ENCODE results near the gene CHIC2. TPM values are rescaled to one million over a fixed set of nuclear protein-coding genes. Genes with fewer than 3 reads are reported as not detected.

Gene CHIC2
- total and polyA plus RNA-seq, 5 donors = 10.4 to 18.1 (median 12.0) TPM

GRCh38 chr4:54005475-54005874 lies 58.9 kb downstream of the CHIC2 start:
- Histone ChIP-seq H3K27ac (ENCODE audit: low read length) (no peak overlapping the region), H3K4me1 (ENCODE audit: control insufficient read depth, insufficient read depth, low read length) (no peaks in the 10 kb centered on the region), H3K9me3 (ENCODE audit: control insufficient read depth, low read length) (no peaks in the 10 kb centered on the region), H3K27me3 (ENCODE audit: control insufficient read depth, insufficient read depth) (no peaks in the 10 kb centered on the region), H3K4me3 (ENCODE audit: low read length) (no peak overlapping the region)
- WGBS = 61% methylated on average over 2 of the region's 2 CpGs
- DNase-seq = no peak
- ATAC-seq = peak; percentile 48 to 55
- intact Hi-C loops (cut with DNase I) = no loop called here

- Histone ChIP-seq H3K27me3 (ENCODE audit: control insufficient read depth, insufficient read depth) (no peaks in the 10 kb centered on the region), H3K4me1 (ENCODE audit: control insufficient read depth, insufficient read depth, low read length) (no peaks in the 10 kb centered on the region), H3K9me3 (ENCODE audit: control insufficient read depth, low read length) (no peaks in the 10 kb centered on the region), H3K27ac (ENCODE audit: low read length) (no peak overlapping the region), H3K4me3 (ENCODE audit: low read length) (no peak overlapping the region)
- no peak for ATAC-seq
- WGBS = 85% methylated on average over 2 of the region's 2 CpGs
- DNase-seq = no peak
- intact Hi-C loops (cut with DNase I) = no loop called here
These were observed 59.9 kb downstream of the CHIC2 start for GRCh38 chr4:54004463-54004862.

DNA sequence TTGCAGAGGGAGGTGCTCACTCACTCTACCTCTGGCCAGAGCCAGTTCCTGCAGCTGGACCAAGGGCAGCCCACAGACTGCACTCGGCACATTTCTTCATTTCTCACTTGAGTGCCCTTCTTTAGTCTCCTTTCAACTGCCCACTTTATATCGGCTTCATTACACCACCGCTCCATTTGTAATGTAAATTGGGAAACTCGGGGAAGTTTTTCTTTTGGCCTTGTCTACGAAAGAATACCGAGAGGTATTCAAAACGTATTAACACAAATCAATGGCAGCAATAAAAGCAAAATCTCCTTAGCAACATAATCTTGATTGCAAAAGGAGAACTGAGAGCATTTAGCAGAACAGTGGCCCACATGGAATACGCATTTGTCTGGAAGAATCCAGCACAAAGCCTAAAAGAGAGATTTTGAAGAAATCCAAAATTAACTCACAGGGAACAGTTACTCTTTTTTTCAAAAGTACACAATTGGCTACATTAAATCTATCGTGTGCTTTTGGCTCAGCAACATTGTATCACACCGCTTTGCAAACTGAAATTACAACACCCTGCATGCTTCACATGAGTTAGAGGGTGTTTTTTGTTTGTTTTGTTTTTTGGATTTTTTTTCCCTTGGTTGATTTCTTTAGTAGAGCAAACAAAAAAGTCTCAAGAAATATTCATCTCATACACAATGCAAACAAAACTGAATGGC lies 62.6 kb downstream of the CHIC2 start:
- Histone ChIP-seq H3K27ac (ENCODE audit: low read length) (no peak overlapping the region), H3K4me1 (ENCODE audit: control insufficient read depth, insufficient read depth, low read length) (no peaks in the 10 kb centered on the region), H3K27me3 (ENCODE audit: control insufficient read depth, insufficient read depth) (no peaks in the 10 kb centered on the region), H3K4me3 (ENCODE audit: low read length) (no peak overlapping the region), H3K9me3 (ENCODE audit: control insufficient read depth, low read length) (no peaks in the 10 kb centered on the region)
- WGBS = 88% methylated on average over 10 of the region's 10 CpGs
- intact Hi-C loops (cut with DNase I) = no loop called here
- ATAC-seq (no peak), DNase-seq (no peak)

- intact Hi-C loops (cut with DNase I) = no loop called here
- ATAC-seq (no peak), DNase-seq (no peak)
- Histone ChIP-seq H3K4me3 (ENCODE audit: low read length) (no peak overlapping the region), H3K27ac (ENCODE audit: low read length) (no peak overlapping the region), H3K4me1 (ENCODE audit: control insufficient read depth, insufficient read depth, low read length) (no peaks in the 10 kb centered on the region), H3K9me3 (ENCODE audit: control insufficient read depth, low read length) (no peaks in the 10 kb centered on the region), H3K27me3 (ENCODE audit: control insufficient read depth, insufficient read depth) (no peaks in the 10 kb centered on the region)
- WGBS = 70% methylated on average over 4 of the region's 4 CpGs
These were observed 66.5 kb downstream of the CHIC2 start for GRCh38 chr4:53997898-53998297.

- Histone ChIP-seq H3K9me3 (ENCODE audit: control insufficient read depth, low read length) (no peaks in the 10 kb centered on the region), H3K27ac (ENCODE audit: low read length) (no peak overlapping the region), H3K27me3 (ENCODE audit: control insufficient read depth, insufficient read depth) (no peaks in the 10 kb centered on the region), H3K4me1 (ENCODE audit: control insufficient read depth, insufficient read depth, low read length) (no peaks in the 10 kb centered on the region), H3K4me3 (ENCODE audit: low read length) (no peak overlapping the region)
- no peak for DNase-seq
- 70% methylated on average over 5 of the region's 5 CpGs for WGBS
- ATAC-seq = peak in 1 of 2 donors; percentile 31
- intact Hi-C loops (cut with DNase I) = no loop called here
These were observed 69.9 kb downstream of the CHIC2 start for GRCh38 chr4:53994382-53995102.

GRCh38 chr4:53992785-53993184 lies 71.6 kb downstream of the CHIC2 start:
- H3K4me3 ChIP-seq (ENCODE audit: low read length) = no peak overlapping the region
- no peaks in the 10 kb centered on the region for H3K9me3 ChIP-seq (ENCODE audit: control insufficient read depth, low read length)
- H3K27me3 ChIP-seq (ENCODE audit: control insufficient read depth, insufficient read depth) = no peaks in the 10 kb centered on the region
- no peak overlapping the region for H3K27ac ChIP-seq (ENCODE audit: low read length)
- ATAC-seq = no peak
- DNase-seq = no peak
- intact Hi-C loops (cut with DNase I) = no loop called here
- WGBS = 97% methylated on average over 3 of the region's 3 CpGs
- no peaks in the 10 kb centered on the region for H3K4me1 ChIP-seq (ENCODE audit: control insufficient read depth, insufficient read depth, low read length)

- 96% methylated on average over 5 of the region's 5 CpGs for WGBS
- Histone ChIP-seq H3K4me3 (ENCODE audit: low read length) (no peak overlapping the region), H3K4me1 (ENCODE audit: control insufficient read depth, insufficient read depth, low read length) (no peaks in the 10 kb centered on the region), H3K9me3 (ENCODE audit: control insufficient read depth, low read length) (no peaks in the 10 kb centered on the region), H3K27ac (ENCODE audit: low read length) (no peak overlapping the region), H3K27me3 (ENCODE audit: control insufficient read depth, insufficient read depth) (no peaks in the 10 kb centered on the region)
- DNase-seq (no peak), ATAC-seq (no peak)
- intact Hi-C loops (cut with DNase I) = no loop called here
These were observed 72.6 kb downstream of the CHIC2 start for GRCh38 chr4:53991821-53992220.

- no peak for DNase-seq
- H3K27me3 ChIP-seq (ENCODE audit: control insufficient read depth, insufficient read depth) = no peaks in the 10 kb centered on the region
- ATAC-seq = peak in 1 of 2 donors; percentile 69
- 66% methylated on average over 4 of the region's 4 CpGs for WGBS
- no peaks in the 10 kb centered on the region for H3K9me3 ChIP-seq (ENCODE audit: control insufficient read depth, low read length)
- intact Hi-C loops (cut with DNase I) = no loop called here
- H3K4me3 ChIP-seq (ENCODE audit: low read length) = no peak overlapping the region
- H3K4me1 ChIP-seq (ENCODE audit: control insufficient read depth, insufficient read depth, low read length) = no peaks in the 10 kb centered on the region
- no peak overlapping the region for H3K27ac ChIP-seq (ENCODE audit: low read length)
These were observed 73.8 kb downstream of the CHIC2 start for GRCh38 chr4:53990641-53991040.

DNA sequence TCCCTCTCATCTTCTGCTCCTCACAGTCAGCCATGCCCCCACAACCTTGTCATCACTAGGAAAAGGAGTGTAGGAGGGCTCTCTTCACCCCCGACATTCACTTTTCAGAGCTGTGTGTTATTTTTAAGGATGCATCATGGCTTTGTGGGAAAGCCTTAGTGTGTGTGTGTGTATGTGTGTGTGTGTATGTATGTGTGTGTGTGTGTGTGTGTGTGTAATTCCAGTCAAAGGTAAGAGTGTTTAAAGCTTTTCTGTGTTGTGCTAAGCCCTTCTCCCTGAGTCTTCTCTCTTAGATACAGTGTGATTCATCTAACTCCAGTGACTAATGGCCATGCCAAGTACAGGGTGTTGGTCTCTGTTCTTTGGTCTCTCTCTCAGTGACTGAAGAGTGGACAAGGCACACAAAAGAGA lies 76.6 kb downstream of the CHIC2 start:
- Histone ChIP-seq H3K27me3 (ENCODE audit: control insufficient read depth, insufficient read depth) (no peaks in the 10 kb centered on the region), H3K9me3 (ENCODE audit: control insufficient read depth, low read length) (no peaks in the 10 kb centered on the region), H3K4me1 (ENCODE audit: control insufficient read depth, insufficient read depth, low read length) (no peaks in the 10 kb centered on the region), H3K27ac (ENCODE audit: low read length) (no peak overlapping the region), H3K4me3 (ENCODE audit: low read length) (no peak overlapping the region)
- WGBS = 86% methylated on average over 1 of the region's 1 CpG
- intact Hi-C loops (cut with DNase I) = no loop called here
- DNase-seq = no peak
- ATAC-seq = peak in 1 of 2 donors; percentile 52

GRCh38 chr4:53986062-53986461 lies 78.3 kb downstream of the CHIC2 start:
- DNase-seq (no peak), ATAC-seq (no peak)
- H3K27ac ChIP-seq (ENCODE audit: low read length) = no peak overlapping the region
- no peaks in the 10 kb centered on the region for H3K27me3 ChIP-seq (ENCODE audit: control insufficient read depth, insufficient read depth)
- intact Hi-C loops (cut with DNase I) = no loop called here
- H3K4me3 ChIP-seq (ENCODE audit: low read length) = no peak overlapping the region
- no peaks in the 10 kb centered on the region for H3K4me1 ChIP-seq (ENCODE audit: control insufficient read depth, insufficient read depth, low read length)
- H3K9me3 ChIP-seq (ENCODE audit: control insufficient read depth, low read length) = no peaks in the 10 kb centered on the region

DNA sequence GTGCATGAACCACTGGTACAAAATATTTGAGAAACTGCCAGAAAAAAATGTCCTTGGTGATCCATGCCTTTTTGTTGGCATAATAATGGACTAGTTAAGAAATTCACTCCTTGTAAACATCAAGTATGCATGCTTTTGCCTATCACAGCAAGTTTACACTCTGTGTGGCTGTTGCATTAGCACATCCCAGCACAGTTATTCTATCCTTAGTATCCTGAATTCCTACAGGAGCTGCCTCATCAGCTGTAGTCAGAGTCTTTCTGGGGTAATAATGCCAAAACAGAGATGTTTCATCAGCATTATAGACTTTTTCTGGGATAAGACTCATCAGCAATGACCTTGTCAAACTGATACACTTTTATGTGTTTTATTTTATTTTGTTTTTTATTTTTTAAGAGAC lies 82.8 kb downstream of the CHIC2 start:
- intact Hi-C loops (cut with DNase I) = no loop called here
- DNase-seq = no peak
- no peak overlapping the region for H3K27ac ChIP-seq (ENCODE audit: low read length)
- no peak for ATAC-seq
- H3K4me3 ChIP-seq (ENCODE audit: low read length) = no peak overlapping the region
- H3K27me3 ChIP-seq (ENCODE audit: control insufficient read depth, insufficient read depth) = no peaks in the 10 kb centered on the region
- no peaks in the 10 kb centered on the region for H3K4me1 ChIP-seq (ENCODE audit: control insufficient read depth, insufficient read depth, low read length)
- H3K9me3 ChIP-seq (ENCODE audit: control insufficient read depth, low read length) = no peaks in the 10 kb centered on the region
